C4-2B (cell line): ENCODE measurements around the gene PARD3.
"Not testable (repeated sequence)": the region's sequence is repeated elsewhere in the genome, so short reads cannot be mapped to it uniquely, and the experiment has no call there.

Experiments
- ZFX ChIP-seq: fragments of 450-650 bp; IDR thresholded peaks from 2 replicates; pipeline ENCODE4 v1.6.1; 2017
- TF ChIP-seq, protein P1 (sequence below): fragments of 450-650 bp; conservative IDR thresholded peaks from 2 replicates; pipeline ENCODE4 v1.5.1; 2017; ENCODE audit warnings: mild to moderate bottlenecking

DNA sequence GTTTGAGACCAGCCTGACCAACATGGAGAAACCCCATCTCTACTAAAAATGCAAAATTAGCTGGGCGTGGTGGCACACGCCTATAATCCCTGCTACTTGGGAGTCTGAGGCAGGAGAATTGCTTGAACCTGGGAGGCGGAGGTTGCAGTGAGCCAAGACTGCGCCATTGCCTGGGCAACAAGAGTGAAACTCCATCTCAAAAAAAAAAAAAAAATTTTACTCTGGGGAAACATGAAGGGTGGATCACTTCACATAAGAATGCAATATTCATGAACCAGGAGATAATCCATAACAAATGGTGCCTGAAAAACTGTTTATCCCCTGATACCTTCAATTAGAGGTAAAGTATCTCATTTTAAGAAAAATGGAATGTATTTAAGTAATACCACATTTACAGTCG is 21.5 kb downstream of the PARD3 start:
- TF ChIP-seq, protein P1, sequence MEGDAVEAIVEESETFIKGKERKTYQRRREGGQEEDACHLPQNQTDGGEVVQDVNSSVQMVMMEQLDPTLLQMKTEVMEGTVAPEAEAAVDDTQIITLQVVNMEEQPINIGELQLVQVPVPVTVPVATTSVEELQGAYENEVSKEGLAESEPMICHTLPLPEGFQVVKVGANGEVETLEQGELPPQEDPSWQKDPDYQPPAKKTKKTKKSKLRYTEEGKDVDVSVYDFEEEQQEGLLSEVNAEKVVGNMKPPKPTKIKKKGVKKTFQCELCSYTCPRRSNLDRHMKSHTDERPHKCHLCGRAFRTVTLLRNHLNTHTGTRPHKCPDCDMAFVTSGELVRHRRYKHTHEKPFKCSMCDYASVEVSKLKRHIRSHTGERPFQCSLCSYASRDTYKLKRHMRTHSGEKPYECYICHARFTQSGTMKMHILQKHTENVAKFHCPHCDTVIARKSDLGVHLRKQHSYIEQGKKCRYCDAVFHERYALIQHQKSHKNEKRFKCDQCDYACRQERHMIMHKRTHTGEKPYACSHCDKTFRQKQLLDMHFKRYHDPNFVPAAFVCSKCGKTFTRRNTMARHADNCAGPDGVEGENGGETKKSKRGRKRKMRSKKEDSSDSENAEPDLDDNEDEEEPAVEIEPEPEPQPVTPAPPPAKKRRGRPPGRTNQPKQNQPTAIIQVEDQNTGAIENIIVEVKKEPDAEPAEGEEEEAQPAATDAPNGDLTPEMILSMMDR = not testable (repeated sequence)
- TF ChIP-seq ZFX = not testable (repeated sequence)
